Body of pancreas (tissue), 4 donors: ENCODE results near the gene HRH4. TPM values are rescaled to one million over a fixed set of nuclear protein-coding genes. Genes with fewer than 3 reads are reported as not detected.
A peak's percentile ranks its signal among the peaks of the same experiment; 100 is the strongest.

Experiments
- ATAC-seq: fragments of 150-250 bp; one replicate; pipeline ENCODE4 v1.9.1; 2016
- DNase-seq, 4 donors: peaks; one replicate each; pipeline ENCODE4 v3.0.0-alpha.2; 2019
- H3K27ac ChIP-seq, 4 donors: fragments of 200-600 bp; sonication (generic); 1 replicate in 3 of 4; 2 replicates in 1 of 4; pipeline versions ENCODE4 v1.5.1 to v1.6.1; 2016 to 2019; ENCODE audit warnings: mild to moderate bottlenecking in 1 of 4, mixed read lengths in 1 of 4, moderate library complexity in 1 of 4
- H3K27me3 ChIP-seq, 2 donors: fragments of 200-600 bp; sonication (generic); one replicate each; pipeline ENCODE4 v1.6.0; 2016; ENCODE audit warnings: mild to moderate bottlenecking in 1 of 2
- H3K36me3 ChIP-seq, 2 donors: fragments of 200-600 bp; sonication (generic); replicated peaks in 1 of 2; 2 replicates each; pipeline ENCODE4 v1.5.1; 2016; ENCODE audit warnings: low read depth in 2 of 2; ENCODE audit not compliant: insufficient read depth in 1 of 2
- H3K4me1 ChIP-seq: fragments of 200-600 bp; sonication (generic); one replicate; pipeline ENCODE4 v1.6.0; 2016
- H3K4me3 ChIP-seq, 2 donors: fragments of 200-600 bp; sonication (generic); 1 replicate in 1 of 2; 2 replicates in 1 of 2; pipeline ENCODE4 v1.5.1; 2016 to 2019
- H3K9me3 ChIP-seq, 3 donors: fragments of 200-600 bp; sonication (generic); 1 replicate in 2 of 3; 2 replicates in 1 of 3; pipeline ENCODE4 v1.5.1; 2016
- POLR2A ChIP-seq, 3 donors: fragments of 450-650 bp; IDR thresholded peaks; one replicate each; pipeline ENCODE4 v1.6.1; 2016; ENCODE audit warnings: antibody characterized with exemption in 3 of 3, mild to moderate bottlenecking in 2 of 3
- WGBS, 2 donors: methylation state at CpG; one replicate each; pipeline ENCODE4 v1.1.5; 2017; 5-methylcytosine and 5-hydroxymethylcytosine counted together
- intact Hi-C: fragments of 100-400 bp; cut with DNase I; formaldehyde crosslinking; loops from one replicate; pipeline ENCODE4 v1.15.1; 2023
- total RNA-seq, 2 donors: library from RNA; depleted of rRNA; stranded (reverse); fragments of >200 nt; gene quantifications; one replicate each; pipeline ENCODE4 v1.1.0, GENCODE V29; 2016
- TF ChIP-seq, protein P1 (sequence below), 7 experiments: fragments of 450-650 bp in 4 of 7; fragments of 200-600 bp in 3 of 7; sonication (generic) in 3 of 7; IDR thresholded peaks; one replicate each; pipeline ENCODE4 v1.5.1; 2016 to 2019; ENCODE audit warnings: antibody characterized with exemption in 7 of 7

The HRH4 gene
- total RNA-seq, 2 donors from 2014 or later, result not detected

DNA sequence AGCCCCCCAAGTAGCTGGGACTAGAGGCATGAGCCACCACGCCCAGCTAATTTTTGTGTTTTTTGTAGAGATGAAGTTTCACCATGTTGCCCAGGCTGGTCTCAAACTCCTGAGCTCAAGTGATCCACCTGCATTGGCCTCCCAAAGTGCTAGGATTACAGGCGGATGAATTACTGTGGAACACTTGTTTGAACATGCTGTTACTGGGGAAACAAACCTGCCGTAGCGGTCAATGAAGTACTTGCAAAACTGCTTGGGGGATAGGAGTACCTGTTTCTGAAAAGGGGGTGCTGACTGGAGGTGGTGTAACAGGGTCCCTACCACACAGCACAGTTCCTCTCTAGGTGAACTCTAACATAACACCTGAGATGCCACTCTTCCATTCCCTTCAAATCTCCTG is 39.9 kb upstream of the HRH4 start:
- Histone ChIP-seq H3K36me3 (no peaks in the 10 kb centered on the region), H3K4me1 (no peaks in the 10 kb centered on the region)

DNA sequence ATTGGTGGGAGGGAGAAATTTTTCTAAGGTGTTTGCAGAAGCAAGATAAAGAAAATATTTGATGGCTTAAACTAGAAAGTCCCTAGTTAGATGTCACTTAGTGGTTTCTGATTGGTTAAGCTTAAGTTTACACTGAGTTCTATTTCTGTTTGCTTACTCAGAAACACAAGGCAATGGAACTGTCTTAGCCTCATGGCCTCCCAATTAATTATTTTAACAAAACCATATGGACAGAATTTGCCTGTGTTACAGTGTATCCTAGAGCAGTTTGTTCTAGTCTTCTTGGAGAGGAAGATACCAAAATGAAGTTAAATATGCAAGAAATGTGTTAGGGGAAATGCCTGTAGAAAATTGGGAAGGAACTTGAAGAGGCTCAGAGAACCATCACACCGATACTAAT is 38.6 kb upstream of the HRH4 start:
- Histone ChIP-seq H3K4me1 (no peaks in the 10 kb centered on the region), H3K36me3 (no peaks in the 10 kb centered on the region), H3K27me3 (no peaks in the 10 kb centered on the region), H3K27ac (peak overlapping the region in 1 of 4 donors; percentile 12), H3K4me3 (no peak overlapping the region), H3K9me3 (no peaks in the 10 kb centered on the region)
- ATAC-seq (peak; percentile 23), DNase-seq (no peak)
- 44 to 71% methylated on average over 1 of the region's 1 CpG for WGBS, 2 donors
- TF ChIP-seq, protein P1, sequence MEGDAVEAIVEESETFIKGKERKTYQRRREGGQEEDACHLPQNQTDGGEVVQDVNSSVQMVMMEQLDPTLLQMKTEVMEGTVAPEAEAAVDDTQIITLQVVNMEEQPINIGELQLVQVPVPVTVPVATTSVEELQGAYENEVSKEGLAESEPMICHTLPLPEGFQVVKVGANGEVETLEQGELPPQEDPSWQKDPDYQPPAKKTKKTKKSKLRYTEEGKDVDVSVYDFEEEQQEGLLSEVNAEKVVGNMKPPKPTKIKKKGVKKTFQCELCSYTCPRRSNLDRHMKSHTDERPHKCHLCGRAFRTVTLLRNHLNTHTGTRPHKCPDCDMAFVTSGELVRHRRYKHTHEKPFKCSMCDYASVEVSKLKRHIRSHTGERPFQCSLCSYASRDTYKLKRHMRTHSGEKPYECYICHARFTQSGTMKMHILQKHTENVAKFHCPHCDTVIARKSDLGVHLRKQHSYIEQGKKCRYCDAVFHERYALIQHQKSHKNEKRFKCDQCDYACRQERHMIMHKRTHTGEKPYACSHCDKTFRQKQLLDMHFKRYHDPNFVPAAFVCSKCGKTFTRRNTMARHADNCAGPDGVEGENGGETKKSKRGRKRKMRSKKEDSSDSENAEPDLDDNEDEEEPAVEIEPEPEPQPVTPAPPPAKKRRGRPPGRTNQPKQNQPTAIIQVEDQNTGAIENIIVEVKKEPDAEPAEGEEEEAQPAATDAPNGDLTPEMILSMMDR (IDR thresholded peaks at IDR 0.05), result no peak
- TF ChIP-seq POLR2A (IDR thresholded peaks at IDR 0.05), result no peak
- intact Hi-C loops, result no loop called here

More for the DNA sequence above, 39.9 kb upstream of the HRH4 start:
- intact Hi-C loops, result no loop called here
- Histone ChIP-seq H3K27ac (no peak overlapping the region), H3K9me3 (no peaks in the 10 kb centered on the region), H3K27me3 (no peaks in the 10 kb centered on the region), H3K4me3 (no peak overlapping the region)
- ATAC-seq (no peak), DNase-seq (no peak)
- WGBS, 2 donors, result 77 to 78% methylated on average over 4 of the region's 4 CpGs
- no peak for TF ChIP-seq POLR2A (IDR thresholded peaks at IDR 0.05)
- TF ChIP-seq, protein P1 (IDR thresholded peaks at IDR 0.05), result no peak

DNA sequence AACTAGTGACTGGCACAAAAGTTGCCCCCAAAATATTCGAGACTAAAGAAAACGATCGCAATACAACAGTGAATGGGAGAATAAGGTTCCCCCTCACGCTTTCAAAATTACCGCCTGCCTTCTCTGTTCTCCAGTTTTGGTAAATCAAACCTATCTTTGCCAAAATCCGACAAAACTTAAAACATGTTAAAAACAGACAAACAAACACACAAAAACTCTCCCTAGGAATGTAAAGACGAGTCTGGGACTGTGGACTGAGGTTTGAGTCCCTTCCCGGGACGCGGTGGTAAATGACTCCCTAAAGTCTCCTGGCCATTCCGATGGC is 34.4 kb upstream of the HRH4 start:
- TF ChIP-seq POLR2A (IDR thresholded peaks at IDR 0.05), result no peak
- TF ChIP-seq, protein P1 (IDR thresholded peaks at IDR 0.05), result no peak
- H3K4me3 ChIP-seq, result peak overlapping the region; percentile 55 to 93
- peak overlapping the region in 3 of 4 donors; percentile 68 to 79 (median 79) for H3K27ac ChIP-seq
- peaks cover 0 to 4% of the 10 kb centered on the region in 2 donors for H3K36me3 ChIP-seq
- no peaks in the 10 kb centered on the region for H3K27me3 ChIP-seq
- ATAC-seq, result no peak
- H3K9me3 ChIP-seq, result no peaks in the 10 kb centered on the region
- peaks cover 13% of the 10 kb centered on the region for H3K4me1 ChIP-seq
- WGBS, 2 donors, result 32 to 37% methylated on average over 11 of the region's 11 CpGs
- intact Hi-C loops, result no loop called here
- DNase-seq, result no peak

DNA sequence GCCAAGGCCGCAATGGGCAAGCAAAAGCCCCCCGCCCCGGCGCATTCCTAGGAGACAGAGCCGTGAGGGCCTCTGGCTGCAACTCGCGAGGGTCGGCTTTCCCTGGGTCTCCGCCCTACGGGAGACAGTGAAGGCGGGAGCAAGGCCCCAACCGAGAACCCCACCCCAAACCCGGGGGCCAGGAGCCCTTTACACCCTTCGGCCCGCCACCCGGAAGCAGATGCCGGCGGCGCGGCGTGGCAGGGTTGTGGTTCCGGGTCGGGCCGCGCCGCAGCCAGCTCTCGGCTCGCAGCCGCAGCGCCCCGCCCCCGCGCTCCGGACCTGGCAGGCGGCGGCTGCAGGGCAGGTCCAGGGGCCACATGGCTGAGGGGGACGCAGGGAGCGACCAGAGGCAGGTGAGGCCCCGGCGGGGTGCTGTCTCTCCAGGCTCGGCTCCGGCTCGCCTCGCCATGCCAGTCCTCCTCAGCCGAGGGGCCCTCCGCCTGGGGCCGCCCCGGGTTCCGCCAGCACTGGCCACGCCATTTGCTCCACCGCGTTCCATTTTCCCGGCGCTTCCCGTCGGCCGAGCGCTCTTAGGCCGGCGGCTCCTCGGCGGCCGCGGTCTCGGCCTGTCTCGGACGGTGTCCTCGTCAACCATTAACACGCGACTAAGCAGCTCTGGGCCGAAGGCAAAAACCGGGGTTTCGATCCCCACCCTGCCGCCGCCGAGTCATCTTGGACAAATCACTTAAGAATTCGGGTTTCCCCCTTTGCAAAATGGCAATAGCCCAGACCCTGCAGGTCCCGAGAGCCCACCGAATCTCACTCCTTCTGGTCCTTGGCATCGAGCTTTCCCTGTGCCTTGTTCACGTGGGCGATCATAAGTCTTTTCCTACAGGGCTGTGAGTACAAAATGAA is 33.8 kb upstream of the HRH4 start, which contains the start of gene IMPACT:
IMPACT (plus strand) TSS at position 273 of the 897 bp plus-strand sequence; CDS start at position 360, 87 bp downstream.
- TF ChIP-seq POLR2A (IDR thresholded peaks at IDR 0.05), result peak; percentile 38 to 63 (median 61)
- TF ChIP-seq, protein P1 (IDR thresholded peaks at IDR 0.05), result no peak
- Histone ChIP-seq H3K36me3 (peaks cover 0 to 4% of the 10 kb centered on the region in 2 donors), H3K27me3 (no peaks in the 10 kb centered on the region), H3K4me3 (peak within 1 kb of the TSS; percentile 55 to 93), H3K4me1 (peaks cover 13% of the 10 kb centered on the region), H3K27ac (peak within 1 kb of the TSS; percentile 54 to 79 (median 74)), H3K9me3 (no peaks in the 10 kb centered on the region)
- DNase-seq (peak; percentile 82 to 88 (median 84)), ATAC-seq (peak; percentile 96)
- intact Hi-C loops, result no loop called here
- 2 to 4% methylated on average over 13 to 82 of the region's 82 CpGs for WGBS, 2 donors
